MM.1S (cell line): ENCODE measurements around the gene CYS1.

Experiments
- CTCF ChIP-seq: fragments of 300-600 bp; sonication (generic); IDR thresholded peaks from 2 replicates; pipeline ENCODE4 v1.5.1; 2016; ENCODE audit warnings: antibody characterized with exemption, low read length, mixed read lengths
- EZH2 ChIP-seq: fragments of 300-600 bp; sonication (generic); optimal IDR thresholded peaks from 2 replicates; pipeline ENCODE3; 2017; ENCODE audit warnings: low read depth, mild to moderate bottlenecking, antibody characterized with exemption, low read length, mixed read lengths

DNA sequence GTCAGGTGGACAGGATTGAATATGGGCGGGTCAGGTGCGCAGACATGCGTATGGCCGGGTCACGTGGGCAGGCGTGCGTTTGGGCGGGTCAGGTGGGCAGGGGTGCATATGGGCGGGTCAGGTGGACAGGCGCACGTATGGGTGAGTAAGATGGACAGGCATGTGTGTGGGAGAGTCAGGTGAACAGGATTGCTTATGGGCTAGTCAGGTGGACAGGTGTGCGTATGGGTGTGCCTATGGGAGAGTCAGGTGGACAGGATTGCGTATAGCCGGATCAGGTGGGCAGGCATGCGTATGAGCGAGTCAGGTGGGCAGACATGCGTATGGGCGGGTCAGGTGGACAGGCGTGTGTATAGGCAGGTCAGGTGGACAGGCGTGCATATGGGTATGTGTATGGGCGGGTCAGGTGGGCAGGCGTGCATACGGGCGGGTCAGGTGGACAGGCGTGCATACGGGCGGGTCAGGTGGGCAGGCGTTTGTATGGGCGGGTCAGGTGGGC, 67.2 kb downstream of the CYS1 start:
- TF ChIP-seq CTCF = no peak
- TF ChIP-seq EZH2 = no peak
